ENCODE data around the gene KLC4. TPM values are rescaled to one million over a fixed set of nuclear protein-coding genes. Genes with fewer than 3 reads are reported as not detected.

Gene KLC4
- total RNA-seq, 1 donor from 2014 or later: 36.1 TPM

DNA sequence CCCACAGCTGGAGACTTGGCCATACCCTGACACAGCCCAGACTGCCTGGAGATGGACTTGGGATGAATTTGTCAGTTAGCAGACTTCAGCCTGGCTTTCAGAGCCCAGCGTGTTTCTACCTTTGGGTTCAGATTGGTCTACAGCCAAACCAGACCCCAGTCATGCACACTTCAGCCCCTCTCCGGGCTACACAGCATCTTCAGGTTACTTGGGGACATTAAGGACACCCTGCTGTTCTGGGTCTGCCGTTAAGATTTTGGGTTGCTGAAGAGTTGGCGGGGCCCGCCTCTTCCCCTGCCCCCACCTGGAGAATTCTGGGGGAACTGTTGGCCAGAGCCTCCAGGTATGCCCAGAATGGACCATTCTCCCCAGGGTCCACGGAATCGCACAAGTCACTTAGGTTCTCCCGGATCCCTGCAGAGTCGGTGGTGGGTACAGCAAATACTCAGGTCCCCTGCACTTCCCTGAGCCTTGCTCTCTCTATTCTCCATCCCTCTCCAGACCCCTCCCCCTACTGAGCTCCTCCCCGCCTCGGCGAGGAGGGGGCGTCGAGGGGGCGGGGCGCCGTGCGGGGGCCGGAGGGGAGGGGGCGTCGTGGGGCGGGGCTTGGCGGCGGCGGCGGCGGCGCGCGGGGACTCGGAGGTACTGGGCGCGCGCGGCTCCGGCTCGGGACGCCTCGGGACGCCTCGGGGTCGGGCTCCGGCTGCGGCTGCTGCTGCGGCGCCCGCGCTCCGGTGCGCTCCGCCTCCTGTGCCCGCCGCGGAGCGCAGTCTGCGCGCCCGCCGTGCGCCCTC is 16.4 kb downstream of the KLC4 start, which contains the start of gene PTK7:
PTK7 (plus strand) TSS at position 645 of the 794 bp plus-strand sequence. CDS start 175 bp downstream, outside the sequence.
- Histone ChIP-seq H3K4me1 (peaks cover 15% of the 10 kb centered on the region), H3K36me3 (peaks cover 42% of the 10 kb centered on the region), H3K27ac (replicated peaks) (no peak within 1 kb of the TSS), H3K9me3 (replicated peaks) (no peaks in the 10 kb centered on the region), H3K27me3 (ENCODE audit: low read depth) (peaks cover 29% of the 10 kb centered on the region), H3K4me3 (peak within 1 kb of the TSS; percentile 69)
- TF ChIP-seq, protein P1, sequence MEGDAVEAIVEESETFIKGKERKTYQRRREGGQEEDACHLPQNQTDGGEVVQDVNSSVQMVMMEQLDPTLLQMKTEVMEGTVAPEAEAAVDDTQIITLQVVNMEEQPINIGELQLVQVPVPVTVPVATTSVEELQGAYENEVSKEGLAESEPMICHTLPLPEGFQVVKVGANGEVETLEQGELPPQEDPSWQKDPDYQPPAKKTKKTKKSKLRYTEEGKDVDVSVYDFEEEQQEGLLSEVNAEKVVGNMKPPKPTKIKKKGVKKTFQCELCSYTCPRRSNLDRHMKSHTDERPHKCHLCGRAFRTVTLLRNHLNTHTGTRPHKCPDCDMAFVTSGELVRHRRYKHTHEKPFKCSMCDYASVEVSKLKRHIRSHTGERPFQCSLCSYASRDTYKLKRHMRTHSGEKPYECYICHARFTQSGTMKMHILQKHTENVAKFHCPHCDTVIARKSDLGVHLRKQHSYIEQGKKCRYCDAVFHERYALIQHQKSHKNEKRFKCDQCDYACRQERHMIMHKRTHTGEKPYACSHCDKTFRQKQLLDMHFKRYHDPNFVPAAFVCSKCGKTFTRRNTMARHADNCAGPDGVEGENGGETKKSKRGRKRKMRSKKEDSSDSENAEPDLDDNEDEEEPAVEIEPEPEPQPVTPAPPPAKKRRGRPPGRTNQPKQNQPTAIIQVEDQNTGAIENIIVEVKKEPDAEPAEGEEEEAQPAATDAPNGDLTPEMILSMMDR (IDR thresholded peaks at IDR 0.05; ENCODE audit: borderline replicate concordance): no peak
- intact Hi-C loops (cut with micrococcal nuclease): no loop called here
- DNase-seq: peak; percentile 22

DNA sequence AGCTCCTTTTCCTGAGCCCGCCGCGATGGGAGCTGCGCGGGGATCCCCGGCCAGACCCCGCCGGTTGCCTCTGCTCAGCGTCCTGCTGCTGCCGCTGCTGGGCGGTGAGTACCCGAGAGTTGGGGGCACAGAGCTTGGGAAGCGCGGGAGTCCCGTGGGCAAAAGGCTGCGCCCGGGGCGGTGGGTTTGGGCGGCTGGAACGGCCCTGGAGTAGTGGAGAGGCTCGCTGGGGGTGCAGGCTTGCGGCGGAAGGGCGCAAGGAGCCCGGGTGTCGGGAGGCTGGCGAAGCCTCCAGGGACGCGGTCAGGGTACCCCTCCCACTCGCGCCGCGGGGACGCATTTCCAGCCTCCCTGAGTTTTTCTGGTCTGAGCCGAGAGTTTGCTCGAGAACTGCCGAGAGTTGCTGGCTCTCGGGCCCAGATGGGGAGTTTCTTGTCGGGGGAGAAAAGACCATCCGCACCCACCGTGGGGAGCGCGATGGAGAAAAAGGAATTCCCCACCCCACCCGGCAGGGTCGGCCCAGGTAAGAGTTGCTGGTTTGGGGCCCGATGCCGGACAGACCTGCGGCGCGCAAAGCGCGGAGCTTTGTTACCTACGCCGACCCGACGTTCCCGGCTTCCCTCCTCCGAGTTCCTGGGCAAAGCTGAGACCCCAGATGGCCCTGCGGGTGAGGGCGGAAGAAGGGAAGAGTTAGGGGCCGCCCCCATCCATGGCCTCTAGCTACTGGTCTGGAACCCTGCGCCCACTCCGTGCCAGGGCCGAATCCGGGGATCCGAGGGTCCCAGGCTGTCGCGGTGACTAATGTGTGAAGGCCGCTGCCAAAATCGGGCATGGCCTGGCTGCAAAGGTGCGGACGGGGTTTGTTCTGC is 17.3 kb downstream of the KLC4 start:
- peak overlapping the region; percentile 69 for H3K4me3 ChIP-seq
- peaks cover 29% of the 10 kb centered on the region for H3K27me3 ChIP-seq (ENCODE audit: low read depth)
- intact Hi-C loops (cut with micrococcal nuclease): no loop called here
- TF ChIP-seq, protein P1 (IDR thresholded peaks at IDR 0.05; ENCODE audit: borderline replicate concordance): no peak
- peaks cover 34% of the 10 kb centered on the region for H3K36me3 ChIP-seq
- no peak overlapping the region for H3K27ac ChIP-seq (replicated peaks)
- DNase-seq: no peak
- no peaks in the 10 kb centered on the region for H3K9me3 ChIP-seq (replicated peaks)
- peaks cover 15% of the 10 kb centered on the region for H3K4me1 ChIP-seq

DNA sequence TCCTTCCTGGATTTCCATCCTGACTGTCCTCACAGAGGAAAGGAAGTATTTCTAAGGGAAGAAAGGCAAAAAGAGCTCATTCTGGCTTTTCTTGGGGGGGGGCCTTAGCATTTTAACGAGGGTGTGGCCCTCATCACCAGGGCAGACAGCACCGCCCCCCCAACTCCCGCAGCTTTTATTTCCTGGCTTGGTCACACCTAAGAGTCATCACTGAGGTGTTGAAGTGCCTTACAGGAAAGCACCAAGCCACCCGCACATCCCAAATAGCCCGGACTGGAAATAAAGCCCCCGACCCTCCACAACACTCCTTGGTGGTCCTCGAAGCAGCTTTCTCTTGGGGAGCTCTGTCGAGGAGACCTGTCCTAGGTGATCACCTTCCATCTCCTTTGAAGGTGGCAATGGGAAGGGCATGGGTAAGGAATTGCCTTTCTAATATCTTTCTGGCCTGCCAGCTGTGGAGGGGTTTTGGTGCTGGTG is 17.9 kb downstream of the KLC4 start:
- Histone ChIP-seq H3K4me1 (peaks cover 15% of the 10 kb centered on the region), H3K27ac (replicated peaks) (no peak overlapping the region), H3K27me3 (ENCODE audit: low read depth) (peaks cover 29% of the 10 kb centered on the region), H3K4me3 (peak overlapping the region; percentile 69), H3K9me3 (replicated peaks) (no peaks in the 10 kb centered on the region), H3K36me3 (peaks cover 27% of the 10 kb centered on the region)
- DNase-seq: no peak
- intact Hi-C loops (cut with micrococcal nuclease): no loop called here
- TF ChIP-seq, protein P1 (IDR thresholded peaks at IDR 0.05; ENCODE audit: borderline replicate concordance): no peak

GRCh38 chr6:43077981-43078511 is 18.6 kb downstream of the KLC4 start:
- Histone ChIP-seq H3K4me1 (peaks cover 15% of the 10 kb centered on the region), H3K27ac (replicated peaks) (no peak overlapping the region), H3K27me3 (ENCODE audit: low read depth) (peaks cover 29% of the 10 kb centered on the region), H3K36me3 (peaks cover 20% of the 10 kb centered on the region), H3K9me3 (replicated peaks) (no peaks in the 10 kb centered on the region), H3K4me3 (no peak overlapping the region)
- DNase-seq: no peak
- TF ChIP-seq, protein P1 (IDR thresholded peaks at IDR 0.05; ENCODE audit: borderline replicate concordance): no peak
- intact Hi-C loops (cut with micrococcal nuclease): no loop called here

DNA sequence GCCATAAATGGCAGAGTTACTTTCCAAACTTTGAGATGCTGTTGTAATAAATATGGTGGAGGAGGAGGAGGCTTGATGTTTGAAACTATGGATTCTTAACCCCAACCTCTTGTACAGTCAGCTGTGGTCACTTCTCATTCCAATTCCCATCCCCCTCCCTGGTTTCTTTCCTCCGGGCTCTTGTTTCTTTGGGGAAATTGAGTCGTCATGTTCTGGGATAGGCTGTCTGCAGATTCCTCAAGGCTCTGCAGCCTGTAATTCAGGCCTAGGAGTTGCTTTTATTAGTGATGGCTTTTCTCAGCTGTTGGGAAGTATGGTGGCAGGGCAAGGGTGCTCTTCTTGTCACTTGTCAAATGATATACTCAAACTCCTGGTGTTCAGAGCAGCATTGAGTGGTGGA is 19.3 kb downstream of the KLC4 start:
- Histone ChIP-seq H3K27ac (replicated peaks) (no peak overlapping the region), H3K27me3 (ENCODE audit: low read depth) (peaks cover 29% of the 10 kb centered on the region), H3K4me3 (no peak overlapping the region), H3K36me3 (peaks cover 14% of the 10 kb centered on the region), H3K9me3 (replicated peaks) (no peaks in the 10 kb centered on the region), H3K4me1 (peaks cover 15% of the 10 kb centered on the region)
- no peak for DNase-seq
- intact Hi-C loops (cut with micrococcal nuclease): no loop called here
- TF ChIP-seq, protein P1 (IDR thresholded peaks at IDR 0.05; ENCODE audit: borderline replicate concordance): no peak

Data from left ventricle myocardium inferior (tissue), 1 donor.